VCaP (cell line): ENCODE results near the gene MYCN.

Experiments
- H3K27ac ChIP-seq: fragments of 450-650 bp; 2 replicates; pipeline ENCODE4 v1.5.1; 2017
- TF ChIP-seq, protein P1 (sequence below): fragments of 450-650 bp; conservative IDR thresholded peaks from 2 replicates; pipeline ENCODE4 v1.5.1; 2017; ENCODE audit warnings: mild to moderate bottlenecking, moderate library complexity

Gene MYCN

DNA sequence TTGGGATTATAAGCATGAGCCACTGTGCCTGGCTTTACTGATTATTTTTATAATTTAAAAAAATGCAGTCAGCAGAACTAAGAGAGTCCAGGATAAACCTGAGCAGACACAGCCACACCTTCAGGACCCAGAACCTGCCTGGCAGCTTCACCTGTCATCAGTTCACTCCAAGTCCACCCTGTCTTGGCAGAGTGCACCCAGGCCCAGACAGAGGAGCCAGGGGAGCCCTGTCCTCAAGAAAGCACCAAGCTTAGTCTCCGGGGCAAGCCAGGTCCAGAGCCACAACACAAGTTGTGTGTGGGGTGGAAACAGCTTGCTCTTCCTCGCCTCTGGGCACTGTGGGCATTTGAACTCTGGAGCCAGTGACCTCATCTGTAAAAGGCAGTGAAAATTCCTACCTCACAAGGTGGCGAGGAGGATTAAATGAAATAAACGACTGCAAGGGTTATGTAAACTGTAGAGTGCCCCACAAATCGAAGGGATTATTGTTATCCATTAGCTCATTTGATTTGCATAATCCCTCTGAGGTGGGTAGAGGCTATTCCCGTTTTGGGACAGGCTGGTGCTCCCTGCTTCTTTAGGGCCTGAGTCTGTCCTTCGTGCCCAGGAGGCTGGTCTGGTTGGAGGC lies 24.7 kb downstream of the MYCN start:
- H3K27ac ChIP-seq = peak overlapping the region; percentile 52
- TF ChIP-seq, protein P1, sequence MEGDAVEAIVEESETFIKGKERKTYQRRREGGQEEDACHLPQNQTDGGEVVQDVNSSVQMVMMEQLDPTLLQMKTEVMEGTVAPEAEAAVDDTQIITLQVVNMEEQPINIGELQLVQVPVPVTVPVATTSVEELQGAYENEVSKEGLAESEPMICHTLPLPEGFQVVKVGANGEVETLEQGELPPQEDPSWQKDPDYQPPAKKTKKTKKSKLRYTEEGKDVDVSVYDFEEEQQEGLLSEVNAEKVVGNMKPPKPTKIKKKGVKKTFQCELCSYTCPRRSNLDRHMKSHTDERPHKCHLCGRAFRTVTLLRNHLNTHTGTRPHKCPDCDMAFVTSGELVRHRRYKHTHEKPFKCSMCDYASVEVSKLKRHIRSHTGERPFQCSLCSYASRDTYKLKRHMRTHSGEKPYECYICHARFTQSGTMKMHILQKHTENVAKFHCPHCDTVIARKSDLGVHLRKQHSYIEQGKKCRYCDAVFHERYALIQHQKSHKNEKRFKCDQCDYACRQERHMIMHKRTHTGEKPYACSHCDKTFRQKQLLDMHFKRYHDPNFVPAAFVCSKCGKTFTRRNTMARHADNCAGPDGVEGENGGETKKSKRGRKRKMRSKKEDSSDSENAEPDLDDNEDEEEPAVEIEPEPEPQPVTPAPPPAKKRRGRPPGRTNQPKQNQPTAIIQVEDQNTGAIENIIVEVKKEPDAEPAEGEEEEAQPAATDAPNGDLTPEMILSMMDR = no peak

DNA sequence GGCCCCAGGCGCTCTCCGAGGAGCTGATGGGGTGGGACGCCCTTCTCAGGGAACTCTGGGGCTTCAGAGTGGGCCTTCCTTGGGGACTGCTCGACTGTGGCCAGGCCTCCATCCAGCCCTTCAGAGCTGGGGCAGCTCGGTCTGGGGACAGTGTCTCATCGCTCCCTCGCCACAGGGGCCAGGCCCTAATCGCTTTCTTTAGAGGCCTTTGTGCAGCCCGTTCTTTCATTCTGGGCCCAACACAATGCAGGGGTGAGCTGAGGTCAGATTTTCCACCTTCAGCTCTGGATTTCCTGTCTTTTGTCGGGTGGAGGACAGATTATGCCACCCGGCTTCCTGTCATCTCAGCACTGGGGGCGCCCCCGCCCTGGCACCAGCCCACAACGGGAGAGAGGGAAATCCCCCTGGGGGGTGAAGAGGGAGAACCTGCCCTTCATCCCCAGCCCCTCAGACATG lies 25.2 kb downstream of the MYCN start:
- TF ChIP-seq, protein P1 = no peak
- peak overlapping the region; percentile 52 for H3K27ac ChIP-seq

DNA sequence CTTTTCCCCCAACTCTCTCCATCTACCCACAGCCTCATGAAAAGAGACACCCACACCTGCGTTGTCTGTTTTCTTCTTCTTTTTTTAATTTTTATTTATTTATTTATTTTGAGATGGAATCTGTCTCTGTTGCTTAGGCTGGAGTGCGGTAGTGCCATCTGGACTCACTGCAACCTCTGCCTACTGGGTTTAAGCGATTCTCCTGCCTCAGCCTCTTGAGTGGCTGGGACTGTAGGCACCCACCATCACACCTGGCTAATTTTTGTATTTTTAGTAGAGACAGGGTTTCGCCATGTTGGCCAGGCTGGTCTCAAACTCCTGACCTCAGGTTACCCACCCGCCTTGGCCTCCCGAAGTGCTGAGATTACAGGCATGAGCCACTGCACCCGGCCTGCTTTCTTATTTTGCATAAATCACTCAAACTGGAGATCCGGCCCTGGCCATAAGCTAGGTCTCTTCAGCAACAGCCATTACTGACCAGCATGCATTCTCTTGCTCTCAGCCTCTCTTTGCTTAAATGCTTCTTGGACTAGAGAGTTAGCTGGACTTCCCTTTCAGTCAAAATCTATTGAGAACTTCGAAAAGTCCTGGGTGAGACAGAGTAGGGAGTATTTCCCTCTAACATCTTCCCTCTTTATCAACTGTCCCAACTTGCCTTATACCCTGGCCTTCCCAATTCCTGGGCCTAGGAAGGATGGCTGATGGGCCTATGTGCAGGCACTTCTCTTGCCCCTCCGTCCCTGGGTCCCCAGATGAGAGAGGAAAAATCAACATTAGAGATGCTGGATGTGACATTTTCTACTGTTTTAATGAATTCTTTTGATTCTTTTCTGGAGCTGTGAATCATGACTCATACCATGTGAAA lies 27.3 kb downstream of the MYCN start:
- TF ChIP-seq, protein P1 = no peak
- no peak overlapping the region for H3K27ac ChIP-seq

DNA sequence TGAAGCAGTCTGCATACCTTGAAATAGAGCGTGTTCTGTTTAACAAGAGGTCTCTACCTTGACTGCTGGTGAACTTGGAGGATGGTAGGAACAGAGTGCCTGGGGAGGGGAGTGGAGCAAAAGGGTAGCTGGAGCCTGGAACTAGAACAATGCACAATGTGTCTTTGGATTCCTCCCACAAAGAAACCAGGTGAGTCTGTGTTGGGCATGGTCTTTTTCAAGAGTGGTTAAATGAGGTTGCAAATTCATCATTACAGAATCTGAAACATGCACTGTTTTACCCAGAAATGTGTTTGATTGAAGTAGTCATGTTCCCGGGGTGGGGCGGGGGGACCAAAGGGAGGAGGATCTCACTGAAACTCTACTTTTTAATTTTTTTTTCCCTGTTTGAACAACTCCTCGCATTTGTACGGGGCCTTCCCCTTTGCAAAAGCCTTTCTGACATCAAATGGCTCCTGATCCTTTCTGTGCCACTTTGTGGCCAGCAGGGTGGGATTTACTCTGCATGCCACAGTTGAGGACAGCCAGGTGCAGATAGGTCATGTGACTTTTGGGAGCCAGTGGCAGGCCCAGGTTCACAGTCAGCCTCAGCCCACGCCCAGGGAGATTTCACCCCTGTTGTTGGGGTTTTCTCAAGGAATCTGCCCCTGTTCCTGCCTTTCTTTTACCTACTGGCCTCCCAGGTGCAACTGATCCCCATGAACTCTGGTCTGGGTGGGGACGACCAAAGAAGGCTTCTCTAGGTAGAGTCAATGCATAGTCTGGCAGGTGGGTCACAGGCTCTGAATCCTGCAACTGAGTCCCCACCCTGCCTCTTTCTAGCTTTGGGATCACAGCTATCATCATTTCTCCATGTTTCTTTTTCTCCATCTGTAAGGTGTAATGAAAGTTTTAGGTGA lies 28.2 kb downstream of the MYCN start:
- TF ChIP-seq, protein P1 = no peak
- H3K27ac ChIP-seq = no peak overlapping the region

DNA sequence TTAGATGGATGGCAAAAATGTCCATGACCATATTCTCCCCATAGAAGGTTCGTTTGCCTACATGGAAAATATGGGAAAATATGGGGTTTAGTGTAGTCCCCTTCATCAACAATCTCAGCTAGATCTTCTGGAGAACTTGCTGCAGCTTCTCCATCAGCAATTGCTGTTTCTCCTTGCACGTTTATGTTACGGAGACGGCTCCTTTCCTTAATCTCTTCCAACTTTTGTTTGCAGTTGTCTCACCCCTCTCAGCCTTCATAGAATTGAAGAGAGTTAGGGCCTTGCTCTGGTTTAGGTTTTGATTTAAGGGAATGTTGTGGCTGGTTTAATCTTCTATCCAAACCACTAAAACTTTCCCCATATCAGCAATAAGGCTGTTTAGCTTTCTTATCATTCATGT lies 28.9 kb downstream of the MYCN start:
- TF ChIP-seq, protein P1 = no peak
- no peak overlapping the region for H3K27ac ChIP-seq

DNA sequence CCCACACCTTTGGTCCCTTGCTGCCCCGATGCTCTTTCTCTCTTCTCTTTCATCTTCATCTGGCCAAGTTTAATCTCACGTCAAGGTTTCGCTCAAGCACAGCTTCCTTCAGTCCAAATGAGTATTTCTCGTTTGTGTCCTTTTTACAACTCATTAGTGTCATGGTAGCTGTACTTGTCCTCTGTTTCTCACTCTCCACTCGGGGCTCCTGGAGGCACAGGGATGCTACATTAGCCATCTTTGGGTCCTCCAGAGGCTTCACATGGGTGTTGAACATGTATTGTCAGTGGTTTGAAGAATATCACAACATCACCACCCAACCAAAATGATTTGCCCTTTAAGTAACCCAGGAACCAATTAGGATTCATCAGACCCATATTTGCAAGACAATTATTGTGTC lies 30.4 kb downstream of the MYCN start:
- TF ChIP-seq, protein P1 = no peak
- no peak overlapping the region for H3K27ac ChIP-seq

DNA sequence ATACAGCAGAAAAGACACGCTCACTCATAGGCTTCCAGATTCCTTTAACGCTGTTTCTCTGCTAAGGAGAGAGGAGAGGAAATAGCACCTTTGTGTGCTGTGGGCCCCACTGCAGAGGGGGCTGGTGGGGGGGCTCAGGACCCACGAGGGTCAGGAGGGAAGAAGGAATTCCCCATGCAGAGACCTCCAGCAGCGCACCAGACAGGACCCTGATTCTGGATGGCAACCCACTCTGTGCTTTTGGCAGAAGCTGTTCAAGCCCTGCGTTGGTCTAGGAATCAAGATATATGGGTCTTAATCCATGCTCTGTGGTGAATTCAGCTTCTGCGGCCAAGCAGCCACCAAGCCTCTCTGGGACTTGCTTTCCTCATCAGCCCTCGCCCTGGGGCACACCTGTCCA lies 31.0 kb downstream of the MYCN start:
- H3K27ac ChIP-seq = no peak overlapping the region
- TF ChIP-seq, protein P1 = no peak
